Activated CD8-positive, alpha-beta T cell treated with anti-CD3 and anti-CD28 coated beads for 36 hours (primary cell): Measurements from ENCODE around the gene DOLPP1. TPM values are rescaled to one million over a fixed set of nuclear protein-coding genes. Genes with fewer than 3 reads are reported as not detected.

Experiments
- ATAC-seq: fragments of 200-7000 bp; cut with Tn5 transposase; one replicate; pipeline ENCODE4 v1.10.0; 2021; ENCODE audit warnings: mild to moderate bottlenecking, moderate library complexity
- CTCF ChIA-PET: fragments of 350-600 bp; sonication (Branson Sonifier 250); formaldehyde crosslinking; loops from one replicate; lab custom pipeline; 2021; ENCODE audit warnings: antibody characterized with exemption; lab: Charles Lee
- POLR2A ChIA-PET: fragments of 350-600 bp; sonication (Branson Sonifier 250); formaldehyde crosslinking; loops from one replicate; lab custom pipeline; 2021; ENCODE audit warnings: antibody characterized with exemption; lab: Charles Lee
- DNase-seq: peaks from one replicate; pipeline ENCODE4 v3.0.0-alpha.2; 2020
- H3K27ac Mint-ChIP-seq: one replicate; pipeline ENCODE4 v1.8.0; 2021; ENCODE audit warnings: mild to moderate bottlenecking, mixed read lengths
- H3K27me3 Mint-ChIP-seq: one replicate; pipeline ENCODE4 v1.8.0; 2021; ENCODE audit warnings: mixed read lengths
- H3K36me3 Mint-ChIP-seq: one replicate; pipeline ENCODE4 v1.8.0; 2021; ENCODE audit warnings: low read depth, mixed read lengths
- H3K4me1 Mint-ChIP-seq: one replicate; pipeline ENCODE4 v1.8.0; 2021; ENCODE audit warnings: low read depth, mixed read lengths
- H3K4me3 Mint-ChIP-seq: one replicate; pipeline ENCODE4 v1.8.0; 2021; ENCODE audit warnings: mild to moderate bottlenecking, moderate library complexity, mixed read lengths
- H3K9me3 Mint-ChIP-seq: one replicate; pipeline ENCODE4 v1.8.0; 2021; ENCODE audit warnings: mixed read lengths
- intact Hi-C: fragments of 100-400 bp; cut with micrococcal nuclease; formaldehyde crosslinking; loops from one replicate; pipeline ENCODE4 v1.10.0; 2022
- total RNA-seq, 2 experiments: library from RNA; stranded (reverse); gene quantifications; one replicate each; pipeline ENCODE4 v1.2.3, GENCODE V29; 2021
- TF ChIP-seq, protein P1 (sequence below): fragments of 200-600 bp; IDR thresholded peaks from one replicate; pipeline ENCODE4 v1.8.0; 2022; ENCODE audit warnings: antibody characterized with exemption, mild to moderate bottlenecking

Gene DOLPP1
- total RNA-seq, 2 experiments from 2014 or later, result 12.7 to 15.2 TPM

DNA sequence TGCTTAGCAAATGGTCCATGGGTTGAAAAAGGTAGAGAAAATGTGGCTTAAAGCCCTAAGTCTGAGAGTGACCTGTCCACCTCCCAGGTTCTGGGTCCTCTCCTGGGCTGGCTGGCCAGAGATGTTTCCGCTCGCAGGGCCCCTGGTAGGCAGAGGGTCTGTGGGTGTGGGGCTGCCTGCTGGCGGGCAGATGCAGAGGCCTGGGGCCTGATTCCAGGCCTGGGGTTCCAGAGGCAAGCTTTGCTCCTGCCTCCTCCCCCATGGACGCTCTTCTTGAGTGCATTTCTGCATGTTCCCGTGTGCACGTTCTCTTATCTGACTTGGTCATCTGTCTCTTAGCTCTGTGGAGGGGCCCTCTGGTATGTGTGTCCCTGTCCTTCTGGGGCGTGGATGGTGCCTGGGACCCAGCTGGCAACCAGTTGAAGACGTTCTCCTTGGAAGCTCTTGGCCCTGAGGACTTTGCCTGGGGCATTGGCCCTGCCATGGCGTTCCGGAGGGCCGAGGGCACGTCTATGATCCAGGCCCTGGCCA is 40.7 kb upstream of the DOLPP1 start:
- ChIA-PET POLR2A (no interaction called here), CTCF (no interaction called here)

DNA sequence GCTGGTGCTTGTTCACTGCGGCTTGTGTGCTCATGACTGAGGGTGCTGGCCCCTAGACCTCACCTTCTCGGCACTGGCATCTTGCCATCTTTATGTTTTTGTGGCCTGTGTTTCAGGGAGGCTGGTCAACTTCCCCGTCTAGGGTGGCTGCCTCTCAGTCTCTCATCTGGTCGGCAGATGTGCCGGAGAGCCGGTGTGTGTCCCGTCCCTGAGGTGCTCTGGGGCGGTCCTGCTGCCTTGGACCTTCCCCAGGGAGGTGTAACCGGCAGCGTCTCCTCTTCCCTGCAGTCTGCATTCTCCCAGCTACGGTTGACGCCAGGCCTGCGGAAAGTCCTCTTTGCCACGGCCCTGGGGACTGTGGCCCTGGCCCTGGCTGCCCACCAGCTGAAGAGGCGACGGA is 38.9 kb upstream of the DOLPP1 start:
- H3K27me3 Mint-ChIP-seq, result no peaks in the 10 kb centered on the region
- H3K9me3 Mint-ChIP-seq, result no peaks in the 10 kb centered on the region
- no peak overlapping the region for H3K4me3 Mint-ChIP-seq
- CTCF ChIA-PET, result no interaction called here
- intact Hi-C loops, result no loop called here
- peaks cover 7% of the 10 kb centered on the region for H3K36me3 Mint-ChIP-seq
- TF ChIP-seq, protein P1, sequence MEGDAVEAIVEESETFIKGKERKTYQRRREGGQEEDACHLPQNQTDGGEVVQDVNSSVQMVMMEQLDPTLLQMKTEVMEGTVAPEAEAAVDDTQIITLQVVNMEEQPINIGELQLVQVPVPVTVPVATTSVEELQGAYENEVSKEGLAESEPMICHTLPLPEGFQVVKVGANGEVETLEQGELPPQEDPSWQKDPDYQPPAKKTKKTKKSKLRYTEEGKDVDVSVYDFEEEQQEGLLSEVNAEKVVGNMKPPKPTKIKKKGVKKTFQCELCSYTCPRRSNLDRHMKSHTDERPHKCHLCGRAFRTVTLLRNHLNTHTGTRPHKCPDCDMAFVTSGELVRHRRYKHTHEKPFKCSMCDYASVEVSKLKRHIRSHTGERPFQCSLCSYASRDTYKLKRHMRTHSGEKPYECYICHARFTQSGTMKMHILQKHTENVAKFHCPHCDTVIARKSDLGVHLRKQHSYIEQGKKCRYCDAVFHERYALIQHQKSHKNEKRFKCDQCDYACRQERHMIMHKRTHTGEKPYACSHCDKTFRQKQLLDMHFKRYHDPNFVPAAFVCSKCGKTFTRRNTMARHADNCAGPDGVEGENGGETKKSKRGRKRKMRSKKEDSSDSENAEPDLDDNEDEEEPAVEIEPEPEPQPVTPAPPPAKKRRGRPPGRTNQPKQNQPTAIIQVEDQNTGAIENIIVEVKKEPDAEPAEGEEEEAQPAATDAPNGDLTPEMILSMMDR, result no peak
- DNase-seq (no peak), ATAC-seq (no peak)
- POLR2A ChIA-PET, result no interaction called here
- H3K27ac Mint-ChIP-seq, result no peak overlapping the region
- peaks cover 21% of the 10 kb centered on the region for H3K4me1 Mint-ChIP-seq

More for the DNA sequence above, 40.7 kb upstream of the DOLPP1 start:
- Mint-ChIP-seq H3K4me3 (no peak overlapping the region), H3K9me3 (no peaks in the 10 kb centered on the region), H3K27me3 (no peaks in the 10 kb centered on the region), H3K4me1 (peaks cover 29% of the 10 kb centered on the region), H3K36me3 (peaks cover 7% of the 10 kb centered on the region), H3K27ac (no peak overlapping the region)
- TF ChIP-seq, protein P1, result no peak
- DNase-seq (no peak), ATAC-seq (no peak)
- intact Hi-C loops, result no loop called here

DNA sequence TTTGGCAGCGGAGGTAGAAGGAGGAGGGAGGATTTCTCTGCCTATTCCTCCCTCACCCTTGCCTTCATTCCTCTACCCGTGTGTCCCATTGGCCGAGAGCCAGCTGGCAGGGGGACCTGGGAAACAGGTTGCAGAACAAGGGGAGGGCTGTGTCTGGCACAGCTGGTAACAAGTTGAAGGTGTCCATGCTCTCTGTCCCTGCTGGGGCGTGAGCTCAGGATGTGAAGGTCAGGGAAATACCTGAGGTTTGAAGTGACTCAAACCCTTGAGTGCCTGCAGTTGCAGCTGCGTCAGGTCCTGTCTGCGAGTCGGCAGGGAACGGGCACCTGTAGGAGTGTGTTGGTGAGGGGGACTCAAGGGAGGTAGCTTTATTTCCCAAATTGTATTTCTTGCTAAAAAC is 28.3 kb upstream of the DOLPP1 start:
- Mint-ChIP-seq H3K9me3 (no peaks in the 10 kb centered on the region), H3K4me3 (no peak overlapping the region), H3K4me1 (no peaks in the 10 kb centered on the region), H3K36me3 (peaks cover 6% of the 10 kb centered on the region), H3K27me3 (no peaks in the 10 kb centered on the region), H3K27ac (no peak overlapping the region)
- no peak for ATAC-seq
- POLR2A ChIA-PET, result no interaction called here
- CTCF ChIA-PET, result no interaction called here
- no peak for DNase-seq
- TF ChIP-seq, protein P1, result no peak
- intact Hi-C loops, result no loop called here

DNA sequence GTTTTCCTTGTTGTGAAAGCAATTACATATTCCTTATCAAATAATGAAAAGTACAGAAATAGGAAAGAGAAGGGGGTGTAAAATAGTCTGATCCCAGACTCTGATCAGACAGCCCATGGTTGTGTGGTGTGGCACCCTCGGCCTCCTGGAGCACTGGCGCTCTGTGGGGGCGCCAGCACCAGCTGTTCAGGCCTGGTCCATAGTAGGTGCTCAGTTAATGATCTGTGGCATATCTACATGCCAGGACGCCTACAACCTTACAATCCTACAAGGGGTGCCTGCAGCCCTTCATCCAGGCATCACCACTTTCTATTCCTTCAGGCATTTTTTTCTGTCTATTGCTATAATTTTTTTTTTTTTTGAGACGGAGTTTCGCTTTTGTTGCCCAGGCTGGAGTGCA is 27.9 kb upstream of the DOLPP1 start:
- TF ChIP-seq, protein P1, result no peak
- Mint-ChIP-seq H3K4me3 (no peak overlapping the region), H3K9me3 (no peaks in the 10 kb centered on the region), H3K4me1 (no peaks in the 10 kb centered on the region), H3K36me3 (peaks cover 6% of the 10 kb centered on the region), H3K27ac (no peak overlapping the region), H3K27me3 (no peaks in the 10 kb centered on the region)
- intact Hi-C loops, result no loop called here
- no peak for DNase-seq
- ChIA-PET POLR2A (no interaction called here), CTCF (no interaction called here)
- no peak for ATAC-seq

DNA sequence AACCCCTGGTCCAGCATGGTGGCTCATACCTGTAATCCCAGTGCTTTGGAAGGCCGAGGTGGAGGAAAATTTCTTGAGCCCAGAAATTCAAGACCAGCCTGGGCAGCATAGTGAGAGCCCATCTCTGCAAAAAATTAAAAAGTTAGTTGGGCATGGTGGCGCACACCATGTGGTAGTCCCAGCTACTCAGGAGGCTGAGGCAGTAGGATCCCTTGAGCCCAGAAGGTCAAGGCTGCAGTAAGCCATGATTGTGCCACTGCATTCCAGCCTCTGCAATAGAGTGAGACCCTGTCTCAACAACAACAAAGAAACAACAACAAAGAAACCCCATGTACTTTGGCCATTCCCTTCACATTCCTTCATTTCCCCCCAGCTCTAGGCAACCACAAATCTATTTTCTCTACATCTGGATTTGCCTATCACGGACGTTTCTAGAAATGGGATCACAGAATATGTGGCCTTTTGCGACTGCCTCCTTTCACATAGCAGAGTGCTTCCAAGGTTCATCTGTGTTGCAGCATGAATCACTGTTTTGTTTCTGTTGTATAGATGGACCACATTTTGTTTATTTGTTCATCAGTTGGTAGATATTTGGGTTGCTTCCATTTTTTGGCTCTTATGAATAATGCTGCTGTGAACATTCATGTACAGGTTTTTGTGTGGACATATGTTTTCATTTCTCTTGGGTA is 26.6 kb upstream of the DOLPP1 start:
- H3K36me3 Mint-ChIP-seq, result peaks cover 9% of the 10 kb centered on the region
- intact Hi-C loops, result no loop called here
- no peak overlapping the region for H3K27ac Mint-ChIP-seq
- no peak for DNase-seq
- no peaks in the 10 kb centered on the region for H3K9me3 Mint-ChIP-seq
- ChIA-PET POLR2A (no interaction called here), CTCF (no interaction called here)
- no peaks in the 10 kb centered on the region for H3K27me3 Mint-ChIP-seq
- no peaks in the 10 kb centered on the region for H3K4me1 Mint-ChIP-seq
- TF ChIP-seq, protein P1, result no peak
- ATAC-seq, result no peak
- no peak overlapping the region for H3K4me3 Mint-ChIP-seq
